OCI-LY3 (cell line): ENCODE data around the gene TEAD1.

ENCODE experiments used
- H2AFZ ChIP-seq: fragments of 200-600, 300-600 bp; shearing (Covaris generic); 2 replicates; pipeline ENCODE4 v1.6.0; 2014; ENCODE audit warnings: antibody characterized with exemption, low read depth, low read length
- H3K27ac ChIP-seq: fragments of 200-600, 300-600 bp; sonication (generic); 2 replicates; pipeline ENCODE4 v1.5.1; 2014; ENCODE audit warnings: mild to moderate bottlenecking, low read length, moderate library complexity, mixed read lengths
- H3K27me3 ChIP-seq: fragments of 200-600, 300-600 bp; sonication (generic); 2 replicates; pipeline ENCODE4 v1.6.1; 2014; ENCODE audit warnings: low read depth, low read length, mixed read lengths
- H3K36me3 ChIP-seq: fragments of 200-600, 300-600 bp; sonication (generic); replicated peaks from 2 replicates; pipeline ENCODE3; 2014; ENCODE audit warnings: low read depth, low read length, mixed read lengths
- H3K4me1 ChIP-seq: fragments of 300-600, 200-600 bp; sonication (generic); 2 replicates; pipeline ENCODE4 v1.6.1; 2014; ENCODE audit warnings: low read length, mixed read lengths
- H3K4me2 ChIP-seq: fragments of 200-600, 300-600 bp; sonication (generic); 2 replicates; pipeline ENCODE4 v1.6.1; 2014; ENCODE audit warnings: low read length, mixed read lengths
- H3K4me3 ChIP-seq: fragments of 300-600, 200-600 bp; sonication (generic); 2 replicates; pipeline ENCODE4 v1.5.1; 2014; ENCODE audit warnings: antibody characterized with exemption, mild to moderate bottlenecking, low read length, moderate library complexity
- H3K79me2 ChIP-seq: fragments of 300-600, 200-600 bp; shearing (Covaris generic); 2 replicates; pipeline ENCODE4 v1.6.1; 2014; ENCODE audit warnings: mild to moderate bottlenecking, low read length, mixed read lengths
- H3K9ac ChIP-seq: fragments of 300-600, 200-600 bp; shearing (Covaris generic); 2 replicates; pipeline ENCODE4 v1.6.0; 2014; ENCODE audit warnings: mild to moderate bottlenecking, low read length, moderate library complexity
- H3K9me3 ChIP-seq: fragments of 200-600, 300-600 bp; shearing (Covaris generic); 2 replicates; pipeline ENCODE4 v1.6.1; 2014; ENCODE audit warnings: low read length, mixed read lengths; ENCODE audit not compliant: insufficient read depth
- H4K20me1 ChIP-seq: fragments of 200-600, 300-600 bp; sonication (generic); 2 replicates; pipeline ENCODE4 v1.6.1; 2016; ENCODE audit warnings: low read length, mixed read lengths; ENCODE audit not compliant: insufficient read depth
- EZH2phosphoT487 ChIP-seq: fragments of 200-600 bp; shearing (Covaris generic); IDR thresholded peaks from 2 replicates; pipeline ENCODE4 v1.6.1; 2018; ENCODE audit warnings: antibody characterized with exemption, mixed run types, low read depth
- TF ChIP-seq, protein P1 (sequence below): fragments of 200-600, 300-600 bp; sonication (generic); IDR thresholded peaks from 2 replicates; pipeline ENCODE4 v1.5.1; 2014; ENCODE audit warnings: antibody characterized with exemption, low read length, low read depth

TEAD1 gene

DNA sequence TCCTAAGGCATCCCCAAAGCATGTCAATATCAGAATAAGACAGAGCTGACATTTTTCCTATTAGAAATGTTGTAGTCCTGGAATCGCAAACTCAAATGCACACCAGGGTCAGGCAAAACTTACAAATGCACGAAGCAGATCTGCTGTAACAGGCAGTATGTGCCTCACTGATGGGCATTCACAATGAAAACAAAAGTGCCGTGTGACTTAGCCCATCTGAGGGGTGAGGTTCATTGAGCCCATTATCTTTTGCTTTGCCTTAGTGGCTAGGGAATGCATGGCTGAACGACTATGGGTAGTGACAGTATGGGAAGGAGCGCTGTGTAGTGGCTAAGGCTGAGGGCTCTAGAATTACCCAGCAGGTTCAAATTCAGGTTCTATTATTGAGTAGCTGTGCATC, 291.8 kb downstream of the TEAD1 start:
- no peak overlapping the region for H3K4me3 ChIP-seq
- no peaks in the 10 kb centered on the region for H4K20me1 ChIP-seq
- H3K9me3 ChIP-seq, result no peaks in the 10 kb centered on the region
- no peak overlapping the region for H2AFZ ChIP-seq
- no peak overlapping the region for H3K4me2 ChIP-seq
- no peak overlapping the region for H3K27ac ChIP-seq
- peaks cover 7% of the 10 kb centered on the region; the same call in 1 of the 2 replicates for H3K27me3 ChIP-seq
- no peaks in the 10 kb centered on the region for H3K36me3 ChIP-seq
- peaks cover 17% of the 10 kb centered on the region for H3K4me1 ChIP-seq
- no peak overlapping the region for H3K9ac ChIP-seq
- H3K79me2 ChIP-seq, result no peaks in the 10 kb centered on the region
- no peak for TF ChIP-seq EZH2phosphoT487
- TF ChIP-seq, protein P1, sequence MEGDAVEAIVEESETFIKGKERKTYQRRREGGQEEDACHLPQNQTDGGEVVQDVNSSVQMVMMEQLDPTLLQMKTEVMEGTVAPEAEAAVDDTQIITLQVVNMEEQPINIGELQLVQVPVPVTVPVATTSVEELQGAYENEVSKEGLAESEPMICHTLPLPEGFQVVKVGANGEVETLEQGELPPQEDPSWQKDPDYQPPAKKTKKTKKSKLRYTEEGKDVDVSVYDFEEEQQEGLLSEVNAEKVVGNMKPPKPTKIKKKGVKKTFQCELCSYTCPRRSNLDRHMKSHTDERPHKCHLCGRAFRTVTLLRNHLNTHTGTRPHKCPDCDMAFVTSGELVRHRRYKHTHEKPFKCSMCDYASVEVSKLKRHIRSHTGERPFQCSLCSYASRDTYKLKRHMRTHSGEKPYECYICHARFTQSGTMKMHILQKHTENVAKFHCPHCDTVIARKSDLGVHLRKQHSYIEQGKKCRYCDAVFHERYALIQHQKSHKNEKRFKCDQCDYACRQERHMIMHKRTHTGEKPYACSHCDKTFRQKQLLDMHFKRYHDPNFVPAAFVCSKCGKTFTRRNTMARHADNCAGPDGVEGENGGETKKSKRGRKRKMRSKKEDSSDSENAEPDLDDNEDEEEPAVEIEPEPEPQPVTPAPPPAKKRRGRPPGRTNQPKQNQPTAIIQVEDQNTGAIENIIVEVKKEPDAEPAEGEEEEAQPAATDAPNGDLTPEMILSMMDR, result no peak

- H3K36me3 ChIP-seq, result no peaks in the 10 kb centered on the region
- H4K20me1 ChIP-seq, result no peaks in the 10 kb centered on the region
- H3K4me1 ChIP-seq, result peaks cover 9% of the 10 kb centered on the region
- no peak overlapping the region for H3K27ac ChIP-seq
- no peak overlapping the region for H2AFZ ChIP-seq
- H3K79me2 ChIP-seq, result no peaks in the 10 kb centered on the region
- no peak overlapping the region for H3K4me2 ChIP-seq
- no peak overlapping the region for H3K9ac ChIP-seq
- TF ChIP-seq, protein P1, result no peak
- no peak for TF ChIP-seq EZH2phosphoT487
- peaks cover 14% of the 10 kb centered on the region for H3K27me3 ChIP-seq
- no peaks in the 10 kb centered on the region for H3K9me3 ChIP-seq
- no peak overlapping the region for H3K4me3 ChIP-seq
Measured at GRCh38 chr11:12968101-12968500, 293.9 kb downstream of the TEAD1 start.

DNA sequence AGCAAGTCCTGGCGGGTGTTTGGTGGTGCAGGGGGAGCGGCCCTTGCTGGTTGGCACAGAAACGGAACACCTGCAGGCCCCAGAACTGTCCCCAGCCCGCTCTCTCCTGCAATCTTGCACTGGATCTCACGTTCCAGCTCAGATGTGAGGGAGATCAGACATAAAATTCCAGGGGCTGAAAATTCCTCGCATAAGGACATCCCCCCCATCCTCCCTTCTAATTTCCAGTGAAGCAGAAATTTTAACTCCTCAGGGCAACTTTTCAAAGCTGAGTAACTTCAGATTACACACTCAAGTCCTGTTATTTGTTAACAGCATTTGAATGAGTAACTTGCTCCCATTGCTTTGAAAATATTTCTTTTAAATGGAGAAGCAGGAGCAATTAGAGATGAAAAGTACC, 294.6 kb downstream of the TEAD1 start:
- Histone ChIP-seq H4K20me1 (no peaks in the 10 kb centered on the region), H3K4me1 (peaks cover 8% of the 10 kb centered on the region), H3K4me2 (no peak overlapping the region), H3K4me3 (no peak overlapping the region), H3K9ac (no peak overlapping the region), H3K27me3 (peaks cover 14% of the 10 kb centered on the region), H3K9me3 (no peaks in the 10 kb centered on the region), H3K36me3 (no peaks in the 10 kb centered on the region), H3K79me2 (no peaks in the 10 kb centered on the region), H2AFZ (no peak overlapping the region), H3K27ac (no peak overlapping the region)
- TF ChIP-seq EZH2phosphoT487, result no peak
- TF ChIP-seq, protein P1, result no peak

- no peak for TF ChIP-seq EZH2phosphoT487
- TF ChIP-seq, protein P1, result no peak
- Histone ChIP-seq H3K4me1 (no peaks in the 10 kb centered on the region), H3K4me2 (no peak overlapping the region), H3K4me3 (no peak overlapping the region), H3K9ac (no peak overlapping the region), H4K20me1 (no peaks in the 10 kb centered on the region), H3K36me3 (no peaks in the 10 kb centered on the region), H3K79me2 (no peaks in the 10 kb centered on the region), H3K27me3 (peaks cover 14% of the 10 kb centered on the region), H3K9me3 (no peaks in the 10 kb centered on the region), H2AFZ (no peak overlapping the region), H3K27ac (no peak overlapping the region)
Measured at GRCh38 chr11:12971955-12972354, 297.7 kb downstream of the TEAD1 start.
